AG09319 (cell line): ENCODE results near the gene INPP4B.

Experiments
- DNase-seq: peaks from one replicate; pipeline ENCODE4 v3.0.0-alpha.2; 2010; ENCODE audit warnings: low read depth; ENCODE audit errors: extremely low read depth
- TF ChIP-seq, protein P1 (sequence below): IDR thresholded peaks from 2 replicates; pipeline ENCODE4 v1.5.1; 2011; ENCODE audit warnings: low read depth, mild to moderate bottlenecking, inconsistent platforms, low read length, moderate library complexity

INPP4B gene

GRCh38 chr4:142778430-142778829 is 67.7 kb downstream of the INPP4B start:
- peak; percentile 2 for DNase-seq
- TF ChIP-seq, protein P1, sequence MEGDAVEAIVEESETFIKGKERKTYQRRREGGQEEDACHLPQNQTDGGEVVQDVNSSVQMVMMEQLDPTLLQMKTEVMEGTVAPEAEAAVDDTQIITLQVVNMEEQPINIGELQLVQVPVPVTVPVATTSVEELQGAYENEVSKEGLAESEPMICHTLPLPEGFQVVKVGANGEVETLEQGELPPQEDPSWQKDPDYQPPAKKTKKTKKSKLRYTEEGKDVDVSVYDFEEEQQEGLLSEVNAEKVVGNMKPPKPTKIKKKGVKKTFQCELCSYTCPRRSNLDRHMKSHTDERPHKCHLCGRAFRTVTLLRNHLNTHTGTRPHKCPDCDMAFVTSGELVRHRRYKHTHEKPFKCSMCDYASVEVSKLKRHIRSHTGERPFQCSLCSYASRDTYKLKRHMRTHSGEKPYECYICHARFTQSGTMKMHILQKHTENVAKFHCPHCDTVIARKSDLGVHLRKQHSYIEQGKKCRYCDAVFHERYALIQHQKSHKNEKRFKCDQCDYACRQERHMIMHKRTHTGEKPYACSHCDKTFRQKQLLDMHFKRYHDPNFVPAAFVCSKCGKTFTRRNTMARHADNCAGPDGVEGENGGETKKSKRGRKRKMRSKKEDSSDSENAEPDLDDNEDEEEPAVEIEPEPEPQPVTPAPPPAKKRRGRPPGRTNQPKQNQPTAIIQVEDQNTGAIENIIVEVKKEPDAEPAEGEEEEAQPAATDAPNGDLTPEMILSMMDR: no peak

DNA sequence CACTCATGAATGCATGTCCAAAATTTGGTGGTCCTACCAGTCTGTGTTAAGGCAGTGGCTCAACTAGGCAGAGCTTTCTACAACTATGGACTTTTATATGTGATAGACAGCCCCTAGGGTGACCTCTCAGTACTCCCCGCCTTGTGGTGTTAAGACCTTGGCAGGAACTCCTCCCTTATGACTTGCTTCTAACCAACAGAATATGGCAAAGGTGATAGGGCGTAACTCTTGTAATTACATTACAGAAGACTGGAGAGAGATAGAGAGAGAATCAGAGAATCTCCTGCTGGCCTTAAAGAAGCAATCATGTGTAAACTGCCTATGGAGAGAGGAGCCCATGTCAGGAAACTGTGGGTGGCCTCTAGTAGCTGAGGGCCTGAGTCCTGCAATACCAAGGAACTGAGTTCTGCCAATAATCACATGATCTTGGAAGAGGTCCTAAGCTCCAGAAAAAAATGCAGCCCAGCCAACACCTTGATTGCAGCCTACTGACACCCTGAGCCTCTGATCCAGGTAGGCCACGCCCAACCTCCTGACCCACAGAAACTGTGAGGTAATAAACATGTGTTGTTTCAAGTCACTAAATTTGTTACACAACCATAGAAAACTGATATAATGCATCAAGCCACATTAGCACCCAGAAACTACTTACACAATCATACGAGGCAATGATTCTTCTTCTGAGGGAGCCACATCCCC is 68.9 kb downstream of the INPP4B start:
- TF ChIP-seq, protein P1: no peak
- no peak for DNase-seq

GRCh38 chr4:142776026-142776425 is 70.1 kb downstream of the INPP4B start:
- no peak for DNase-seq

DNA sequence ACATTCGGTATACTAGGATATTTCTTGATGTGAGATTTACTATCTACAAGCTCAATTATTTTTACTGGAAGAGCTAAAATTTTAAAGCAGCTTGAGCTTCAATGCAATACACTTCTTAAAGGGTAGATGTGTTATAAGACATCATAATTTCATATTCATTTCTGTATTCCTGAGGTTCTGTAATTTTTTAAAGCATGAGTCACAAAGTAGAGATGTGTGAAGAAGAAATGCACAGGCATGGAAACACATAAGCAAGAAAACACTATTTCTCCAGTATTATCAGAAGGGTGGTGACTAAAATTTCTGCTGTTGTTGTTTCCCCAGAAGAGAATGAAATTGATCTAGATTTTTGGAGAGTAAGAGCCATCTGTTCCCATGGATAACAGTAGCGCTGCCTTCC is 72.6 kb downstream of the INPP4B start:
- TF ChIP-seq, protein P1: no peak
- DNase-seq: no peak

More at GRCh38 chr4:142776026-142776425, 70.1 kb downstream of the INPP4B start:
- TF ChIP-seq, protein P1: no peak

DNA sequence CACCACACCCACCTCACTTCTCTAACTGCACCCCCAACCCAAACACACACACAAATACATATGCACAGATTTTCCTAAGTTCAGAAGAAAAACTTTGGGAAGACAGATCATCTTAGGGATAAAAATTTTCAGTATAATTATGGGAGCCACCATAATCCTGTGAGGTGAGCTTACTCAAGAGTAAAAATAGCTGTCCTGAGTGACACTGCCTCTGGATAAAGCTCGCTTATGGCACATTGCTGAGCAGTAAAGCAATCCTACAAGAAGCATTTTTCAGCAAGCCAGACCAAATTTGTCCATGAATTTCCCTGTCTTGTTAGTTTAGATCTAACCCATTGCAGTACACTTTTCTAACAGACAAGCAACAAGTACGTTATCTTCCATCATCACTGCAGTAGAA is 83.8 kb downstream of the INPP4B start:
- TF ChIP-seq, protein P1: no peak
- no peak for DNase-seq

- TF ChIP-seq, protein P1: no peak
- no peak for DNase-seq
These were observed 93.8 kb downstream of the INPP4B start for GRCh38 chr4:142752202-142752786.

DNA sequence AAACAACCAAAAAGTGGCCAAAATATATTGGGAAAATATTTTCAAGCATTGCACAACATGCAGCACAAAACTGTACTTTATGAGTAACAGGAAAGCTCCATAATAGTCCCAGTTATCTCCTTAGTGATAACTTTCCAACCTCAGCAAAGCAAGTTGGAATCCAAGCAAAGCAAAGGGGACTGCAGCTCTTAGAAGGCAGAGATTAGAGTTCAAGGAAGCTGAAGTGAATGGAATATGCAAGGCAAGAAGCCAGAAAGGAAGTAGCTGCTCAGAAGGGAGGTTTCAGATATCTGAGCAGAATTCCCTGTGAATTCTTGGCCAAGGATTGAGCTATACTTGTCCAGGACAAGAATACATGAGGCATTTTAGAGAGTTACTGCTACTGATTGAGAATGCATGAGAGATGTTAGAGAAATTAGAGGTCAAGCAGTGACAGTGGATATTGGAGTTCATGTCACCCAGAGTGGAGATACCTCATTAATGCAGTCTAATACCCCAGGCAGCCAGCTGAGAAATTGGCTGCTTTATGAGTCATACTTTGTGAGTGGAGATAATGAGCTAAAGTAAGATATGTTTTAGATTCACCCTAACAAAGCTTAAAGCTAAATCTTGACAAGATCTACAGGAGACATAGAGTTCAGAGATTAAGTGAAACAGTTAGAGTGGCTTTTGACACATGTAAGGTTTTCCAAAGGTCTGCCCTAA is 102.8 kb downstream of the INPP4B start:
- TF ChIP-seq, protein P1: no peak
- DNase-seq: no peak
